ENCODE measurements around the gene HACD3.

HACD3 gene

GRCh38 chr15:65516997-65517865 lies 13.0 kb upstream of the HACD3 start, which contains the start of gene DPP8:
Gene DPP8 (minus strand): TSS chr15:65517689. CDS start chr15:65512553, 5,136 bp downstream.
- peak; percentile 91 for DNase-seq (ENCODE audit: low spot score)
- in situ Hi-C loops (cut with MboI; ENCODE audit: low pct_unique_long_range_greater_than_20kb, low sequenced_read_pairs, unreplicated experiment): no loop called here
- TF ChIP-seq, protein P1, sequence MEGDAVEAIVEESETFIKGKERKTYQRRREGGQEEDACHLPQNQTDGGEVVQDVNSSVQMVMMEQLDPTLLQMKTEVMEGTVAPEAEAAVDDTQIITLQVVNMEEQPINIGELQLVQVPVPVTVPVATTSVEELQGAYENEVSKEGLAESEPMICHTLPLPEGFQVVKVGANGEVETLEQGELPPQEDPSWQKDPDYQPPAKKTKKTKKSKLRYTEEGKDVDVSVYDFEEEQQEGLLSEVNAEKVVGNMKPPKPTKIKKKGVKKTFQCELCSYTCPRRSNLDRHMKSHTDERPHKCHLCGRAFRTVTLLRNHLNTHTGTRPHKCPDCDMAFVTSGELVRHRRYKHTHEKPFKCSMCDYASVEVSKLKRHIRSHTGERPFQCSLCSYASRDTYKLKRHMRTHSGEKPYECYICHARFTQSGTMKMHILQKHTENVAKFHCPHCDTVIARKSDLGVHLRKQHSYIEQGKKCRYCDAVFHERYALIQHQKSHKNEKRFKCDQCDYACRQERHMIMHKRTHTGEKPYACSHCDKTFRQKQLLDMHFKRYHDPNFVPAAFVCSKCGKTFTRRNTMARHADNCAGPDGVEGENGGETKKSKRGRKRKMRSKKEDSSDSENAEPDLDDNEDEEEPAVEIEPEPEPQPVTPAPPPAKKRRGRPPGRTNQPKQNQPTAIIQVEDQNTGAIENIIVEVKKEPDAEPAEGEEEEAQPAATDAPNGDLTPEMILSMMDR (IDR thresholded peaks at IDR 0.05; ENCODE audit: extremely low read depth, insufficient read depth, missing control alignments): peak; percentile 99

DNA sequence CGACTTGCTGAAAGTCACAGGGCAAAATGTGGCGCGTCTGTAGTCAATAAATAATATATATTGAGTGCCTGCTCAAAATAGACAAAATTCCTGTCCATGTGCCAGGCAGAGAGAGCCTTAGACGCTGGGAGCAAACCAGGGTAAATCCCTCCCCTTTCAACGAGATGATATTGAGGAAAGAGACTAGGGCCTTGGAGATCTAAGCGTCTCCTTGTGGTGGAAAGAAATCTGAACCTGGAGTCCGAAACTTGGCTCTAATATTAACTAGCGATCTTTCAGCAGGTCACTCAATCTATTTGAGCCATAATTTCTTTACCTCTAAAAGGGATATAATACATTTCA lies 12.4 kb upstream of the HACD3 start:
- in situ Hi-C loops (cut with MboI; ENCODE audit: low pct_unique_long_range_greater_than_20kb, low sequenced_read_pairs, unreplicated experiment): no loop called here
- TF ChIP-seq, protein P1 (IDR thresholded peaks at IDR 0.05; ENCODE audit: extremely low read depth, insufficient read depth, missing control alignments): no peak
- no peak for DNase-seq (ENCODE audit: low spot score)

- no peak for DNase-seq (ENCODE audit: low spot score)
- TF ChIP-seq, protein P1 (IDR thresholded peaks at IDR 0.05; ENCODE audit: extremely low read depth, insufficient read depth, missing control alignments): no peak
- in situ Hi-C loops (cut with MboI; ENCODE audit: low pct_unique_long_range_greater_than_20kb, low sequenced_read_pairs, unreplicated experiment): no loop called here
These were observed 11.5 kb upstream of the HACD3 start for GRCh38 chr15:65518633-65519285.

DNA sequence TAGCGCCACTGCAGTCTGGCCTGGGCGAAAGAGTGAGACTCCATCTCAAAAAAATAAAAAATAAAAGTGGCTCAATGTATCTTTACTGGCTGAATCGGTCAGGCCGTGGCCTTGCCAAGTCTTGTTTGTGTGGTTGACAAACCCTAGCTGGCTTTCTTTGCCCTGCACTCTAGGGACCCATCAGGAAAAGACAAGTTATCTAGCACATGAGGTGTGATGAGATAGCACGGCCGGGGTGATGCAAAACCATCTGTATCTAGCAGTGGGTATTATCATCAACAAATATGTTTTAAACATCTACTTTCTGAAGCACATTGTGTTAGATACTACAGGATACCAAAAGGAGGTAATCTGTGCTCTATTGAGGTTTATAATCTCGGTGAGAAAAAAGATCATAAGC lies 8.9 kb upstream of the HACD3 start:
- DNase-seq (ENCODE audit: low spot score): no peak
- TF ChIP-seq, protein P1 (IDR thresholded peaks at IDR 0.05; ENCODE audit: extremely low read depth, insufficient read depth, missing control alignments): no peak
- in situ Hi-C loops (cut with MboI; ENCODE audit: low pct_unique_long_range_greater_than_20kb, low sequenced_read_pairs, unreplicated experiment): no loop called here

GRCh38 chr15:65524226-65524625 lies 6.0 kb upstream of the HACD3 start:
- in situ Hi-C loops (cut with MboI; ENCODE audit: low pct_unique_long_range_greater_than_20kb, low sequenced_read_pairs, unreplicated experiment): no loop called here
- TF ChIP-seq, protein P1 (IDR thresholded peaks at IDR 0.05; ENCODE audit: extremely low read depth, insufficient read depth, missing control alignments): no peak
- DNase-seq (ENCODE audit: low spot score): no peak

- TF ChIP-seq, protein P1 (IDR thresholded peaks at IDR 0.05; ENCODE audit: extremely low read depth, insufficient read depth, missing control alignments): no peak
- no peak for DNase-seq (ENCODE audit: low spot score)
These were observed 4.6 kb upstream of the HACD3 start for GRCh38 chr15:65525622-65526021.

More at GRCh38 chr15:65525622-65526021, 4.6 kb upstream of the HACD3 start:
- in situ Hi-C loops (cut with MboI; ENCODE audit: low pct_unique_long_range_greater_than_20kb, low sequenced_read_pairs, unreplicated experiment): no loop called here
